ENCODE measurements around the gene A3GALT2. TPM values are rescaled to one million over a fixed set of nuclear protein-coding genes. Genes with fewer than 3 reads are reported as not detected.

Gene A3GALT2
- total RNA-seq, 1 experiment from 2014 or later: not detected

GRCh38 chr1:33338440-33339211 lies 17.7 kb upstream of the A3GALT2 start:
- intact Hi-C loops (cut with micrococcal nuclease): no loop called here
- DNase-seq (ENCODE audit: unreplicated experiment): peak; percentile 96
- Mint-ChIP-seq H3K4me3 (ENCODE audit: unreplicated experiment) (peak overlapping the region; percentile 72), H3K27ac (ENCODE audit: low read depth, unreplicated experiment) (peak overlapping the region; percentile 85), H3K4me1 (ENCODE audit: insufficient read depth, unreplicated experiment) (peaks cover 75% of the 10 kb centered on the region), H3K9me3 (ENCODE audit: unreplicated experiment) (no peaks in the 10 kb centered on the region), H3K36me3 (ENCODE audit: insufficient read depth, unreplicated experiment) (peaks cover 74% of the 10 kb centered on the region), H3K27me3 (ENCODE audit: insufficient read depth, unreplicated experiment) (no peaks in the 10 kb centered on the region)
- ChIA-PET POLR2A (interaction anchor here (0.6 to 6.7 kb wide), 12 partner anchors 9 to 119 kb away, joined by 3 to 133 read pairs (median 5); partner anchors contain the start of gene A3GALT2), CTCF (interaction anchor here (0.6 to 3.3 kb wide), 15 partner anchors 9 to 314 kb away, joined by 3 to 16 read pairs (median 4); no protein-coding TSS in a partner anchor)
- BruUV-seq (replicated peaks): TSS peak; percentile 7
- TF ChIP-seq CTCF (IDR thresholded peaks at IDR 0.05; ENCODE audit: unreplicated experiment): no peak

GRCh38 chr1:33338048-33338439 lies 17.1 kb upstream of the A3GALT2 start:
- peak overlapping the region; percentile 72 for H3K4me3 Mint-ChIP-seq (ENCODE audit: unreplicated experiment)
- H3K27ac Mint-ChIP-seq (ENCODE audit: low read depth, unreplicated experiment): peak overlapping the region; percentile 85
- no peak for DNase-seq (ENCODE audit: unreplicated experiment)
- no peaks in the 10 kb centered on the region for H3K27me3 Mint-ChIP-seq (ENCODE audit: insufficient read depth, unreplicated experiment)
- peaks cover 74% of the 10 kb centered on the region for H3K36me3 Mint-ChIP-seq (ENCODE audit: insufficient read depth, unreplicated experiment)
- intact Hi-C loops (cut with micrococcal nuclease): no loop called here
- no peak for TF ChIP-seq CTCF (IDR thresholded peaks at IDR 0.05; ENCODE audit: unreplicated experiment)
- H3K9me3 Mint-ChIP-seq (ENCODE audit: unreplicated experiment): no peaks in the 10 kb centered on the region
- POLR2A ChIA-PET: interaction anchor here (0.7 to 6.7 kb wide), 8 partner anchors 9 to 118 kb away, joined by 3 to 133 read pairs (median 6); partner anchors contain the start of gene A3GALT2
- peaks cover 78% of the 10 kb centered on the region for H3K4me1 Mint-ChIP-seq (ENCODE audit: insufficient read depth, unreplicated experiment)
- CTCF ChIA-PET: interaction anchor here (0.8 to 3.3 kb wide), 10 partner anchors 8 to 181 kb away, joined by 3 to 16 read pairs (median 4); no protein-coding TSS in a partner anchor
- BruUV-seq (replicated peaks): no TSS peak

- no peaks in the 10 kb centered on the region for H3K27me3 Mint-ChIP-seq (ENCODE audit: insufficient read depth, unreplicated experiment)
- no peak overlapping the region for H3K4me3 Mint-ChIP-seq (ENCODE audit: unreplicated experiment)
- peak overlapping the region; percentile 85 for H3K27ac Mint-ChIP-seq (ENCODE audit: low read depth, unreplicated experiment)
- H3K9me3 Mint-ChIP-seq (ENCODE audit: unreplicated experiment): no peaks in the 10 kb centered on the region
- DNase-seq (ENCODE audit: unreplicated experiment): no peak
- no TSS peak for BruUV-seq (replicated peaks)
- ChIA-PET CTCF (interaction anchor here (1.2 to 1.5 kb wide), 2 partner anchors 12 to 134 kb away, joined by 3 to 5 read pairs; no protein-coding TSS in a partner anchor), POLR2A (interaction anchor here (2.7 to 6.7 kb wide), 3 partner anchors 8 to 82 kb away, joined by 6 to 133 read pairs (median 57); no protein-coding TSS in a partner anchor)
- H3K36me3 Mint-ChIP-seq (ENCODE audit: insufficient read depth, unreplicated experiment): peaks cover 74% of the 10 kb centered on the region
- no peak for TF ChIP-seq CTCF (IDR thresholded peaks at IDR 0.05; ENCODE audit: unreplicated experiment)
- peaks cover 79% of the 10 kb centered on the region for H3K4me1 Mint-ChIP-seq (ENCODE audit: insufficient read depth, unreplicated experiment)
- intact Hi-C loops (cut with micrococcal nuclease): no loop called here
Observed at GRCh38 chr1:33337441-33337840, 16.5 kb upstream of the A3GALT2 start.

GRCh38 chr1:33336580-33336979 lies 15.7 kb upstream of the A3GALT2 start:
- Mint-ChIP-seq H3K36me3 (ENCODE audit: insufficient read depth, unreplicated experiment) (peaks cover 74% of the 10 kb centered on the region), H3K4me3 (ENCODE audit: unreplicated experiment) (no peak overlapping the region), H3K27ac (ENCODE audit: low read depth, unreplicated experiment) (peak overlapping the region; percentile 85), H3K4me1 (ENCODE audit: insufficient read depth, unreplicated experiment) (peaks cover 79% of the 10 kb centered on the region), H3K27me3 (ENCODE audit: insufficient read depth, unreplicated experiment) (no peaks in the 10 kb centered on the region), H3K9me3 (ENCODE audit: unreplicated experiment) (no peaks in the 10 kb centered on the region)
- ChIA-PET POLR2A (interaction anchor here (0.8 to 6.7 kb wide), 5 partner anchors 11 to 119 kb away, joined by 3 to 133 read pairs (median 3); partner anchors contain the start of gene A3GALT2), CTCF (interaction anchor here (0.6 to 1.7 kb wide), 6 partner anchors 11 to 135 kb away, joined by 3 to 5 read pairs (median 4); no protein-coding TSS in a partner anchor)
- no peak for DNase-seq (ENCODE audit: unreplicated experiment)
- no peak for TF ChIP-seq CTCF (IDR thresholded peaks at IDR 0.05; ENCODE audit: unreplicated experiment)
- BruUV-seq (replicated peaks): no TSS peak
- intact Hi-C loops (cut with micrococcal nuclease): no loop called here

All from MCF 10A (cell line).